H9 (cell line): ENCODE measurements around the gene SRPX. TPM values are rescaled to one million over a fixed set of nuclear protein-coding genes. Genes with fewer than 3 reads are reported as not detected.

Experiments
- DNase-seq: peaks from one replicate; pipeline ENCODE4 v3.0.0-alpha.2; 2017
- H2AFZ ChIP-seq: one replicate; pipeline ENCODE4 v1.6.1; 2013; ENCODE audit warnings: mild to moderate bottlenecking, low read length, control low read depth, moderate library complexity
- H2AK5ac ChIP-seq: 2 replicates; pipeline ENCODE4 v1.6.1; 2013; ENCODE audit warnings: low read length, control low read depth, mixed read lengths; ENCODE audit not compliant: insufficient read length
- H2BK120ac ChIP-seq: one replicate; pipeline ENCODE4 v1.6.1; 2013; ENCODE audit warnings: low read depth, mild to moderate bottlenecking, low read length, control low read depth, inconsistent platforms; ENCODE audit not compliant: poor library complexity, severe bottlenecking
- H2BK12ac ChIP-seq: 2 replicates; pipeline ENCODE4 v1.6.1; 2013; ENCODE audit warnings: low read length, control low read depth, mixed read lengths, low read depth; ENCODE audit not compliant: insufficient read length
- H2BK15ac ChIP-seq: 2 replicates; pipeline ENCODE4 v1.6.1; 2013; ENCODE audit warnings: low read depth, low read length, control low read depth
- H2BK20ac ChIP-seq: one replicate; pipeline ENCODE4 v1.6.1; 2013; ENCODE audit warnings: low read depth, mild to moderate bottlenecking, low read length, control low read depth, inconsistent platforms; ENCODE audit not compliant: poor library complexity, severe bottlenecking
- H2BK5ac ChIP-seq: 2 replicates; pipeline ENCODE4 v1.6.1; 2013; ENCODE audit warnings: low read length, control low read depth, mixed read lengths; ENCODE audit not compliant: insufficient read length
- H3K14ac ChIP-seq: 2 replicates; pipeline ENCODE4 v1.6.1; 2013; ENCODE audit warnings: low read length, control low read depth; ENCODE audit not compliant: insufficient read depth
- H3K18ac ChIP-seq: 2 replicates; pipeline ENCODE4 v1.6.1; 2013; ENCODE audit warnings: low read depth, mild to moderate bottlenecking, mixed read lengths, low read length, control low read depth; ENCODE audit not compliant: insufficient read length
- H3K23ac ChIP-seq: 2 replicates; pipeline ENCODE4 v1.6.1; 2013; ENCODE audit warnings: low read length, control low read depth, mixed read lengths, low read depth; ENCODE audit not compliant: insufficient read length
- H3K23me2 ChIP-seq: 2 replicates; pipeline ENCODE4 v1.6.1; 2013; ENCODE audit warnings: low read depth, mild to moderate bottlenecking, mixed read lengths, low read length, control low read depth; ENCODE audit not compliant: insufficient read length, poor library complexity, severe bottlenecking
- H3K27ac ChIP-seq: 2 replicates; pipeline ENCODE4 v1.5.1; 2013; ENCODE audit warnings: low read length, control low read depth, mixed read lengths, low read depth; ENCODE audit not compliant: insufficient read length
- H3K27me3 ChIP-seq: 2 replicates; pipeline ENCODE4 v1.6.1; 2013; ENCODE audit warnings: low read length, control low read depth, inconsistent platforms; ENCODE audit not compliant: insufficient read depth
- H3K4ac ChIP-seq: 2 replicates; pipeline ENCODE4 v1.6.1; 2013; ENCODE audit warnings: low read depth, mild to moderate bottlenecking, control low read depth, inconsistent platforms, low read length, moderate library complexity
- H3K4me1 ChIP-seq: 2 replicates; pipeline ENCODE4 v1.6.1; 2013; ENCODE audit warnings: low read length, control low read depth, inconsistent platforms; ENCODE audit not compliant: insufficient read depth
- H3K4me2 ChIP-seq: 2 replicates; pipeline ENCODE4 v1.6.1; 2013; ENCODE audit warnings: low read length, control low read depth, mixed read lengths; ENCODE audit not compliant: insufficient read length, insufficient read depth
- H3K56ac ChIP-seq: 2 replicates; pipeline ENCODE4 v1.6.1; 2013; ENCODE audit warnings: low read depth, mild to moderate bottlenecking, mixed read lengths, low read length, control low read depth; ENCODE audit not compliant: insufficient read length
- H3K79me1 ChIP-seq: 2 replicates; pipeline ENCODE4 v1.6.1; 2013; ENCODE audit warnings: low read depth, mild to moderate bottlenecking, moderate library complexity, low read length, control low read depth, inconsistent platforms; ENCODE audit not compliant: insufficient read depth, poor library complexity, severe bottlenecking
- H3K79me2 ChIP-seq: 2 replicates; pipeline ENCODE4 v1.6.1; 2013; ENCODE audit warnings: low read length, control low read depth, inconsistent platforms; ENCODE audit not compliant: insufficient read depth
- H3K9ac ChIP-seq: 2 replicates; pipeline ENCODE4 v1.6.1; 2013; ENCODE audit warnings: low read length, control low read depth, mixed read lengths; ENCODE audit not compliant: insufficient read length; ENCODE audit errors: extremely low read depth
- H3K9me3 ChIP-seq: one replicate; pipeline ENCODE4 v1.6.1; 2013; ENCODE audit warnings: low read depth, low read length, inconsistent platforms; ENCODE audit not compliant: control insufficient read depth
- H3T11ph ChIP-seq: one replicate; pipeline ENCODE4 v1.6.1; 2013; ENCODE audit warnings: mild to moderate bottlenecking, low read length, control low read depth, inconsistent platforms
- H4K20me1 ChIP-seq: one replicate; pipeline ENCODE4 v1.6.1; 2013; ENCODE audit not compliant: control insufficient read depth, insufficient read length, insufficient read depth
- H4K5ac ChIP-seq: 2 replicates; pipeline ENCODE4 v1.6.1; 2013; ENCODE audit warnings: low read depth, mild to moderate bottlenecking, mixed read lengths, low read length, control low read depth; ENCODE audit not compliant: insufficient read length
- H4K8ac ChIP-seq: replicated peaks from 2 replicates; pipeline ENCODE4 v1.6.1; 2013; ENCODE audit warnings: low read length, control low read depth, mixed read lengths, low read depth; ENCODE audit not compliant: insufficient read length
- H4K91ac ChIP-seq: 2 replicates; pipeline ENCODE4 v1.6.1; 2013; ENCODE audit warnings: low read depth, mild to moderate bottlenecking, moderate library complexity, mixed read lengths, low read length, control low read depth; ENCODE audit not compliant: insufficient read length
- H3K27ac Mint-ChIP-seq, 3 experiments: 2 replicates in 2 of 3; 3 replicates in 1 of 3; pipeline ENCODE4 v1.8.0; 2020 to 2021; ENCODE audit warnings: mixed read lengths in 3 of 3, mild to moderate bottlenecking in 1 of 3, moderate library complexity in 1 of 3
- H3K27me3 Mint-ChIP-seq: 2 replicates; pipeline ENCODE4 v1.8.0; 2021; ENCODE audit warnings: low read depth, mild to moderate bottlenecking, moderate library complexity, mixed read lengths
- H3K36me3 Mint-ChIP-seq, 3 experiments: 2 replicates in 2 of 3; 3 replicates in 1 of 3; pipeline ENCODE4 v1.8.0; 2020 to 2021; ENCODE audit warnings: low read depth in 3 of 3, mixed read lengths in 3 of 3; ENCODE audit not compliant: insufficient read depth in 1 of 3
- H3K4me1 Mint-ChIP-seq, 2 experiments: 2 replicates each; pipeline ENCODE4 v1.8.0; 2020; ENCODE audit warnings: mixed read lengths in 2 of 2
- H3K4me3 Mint-ChIP-seq, 2 experiments: 2 replicates in 1 of 2; 3 replicates in 1 of 2; pipeline ENCODE4 v1.8.0; 2020 to 2021; ENCODE audit warnings: mild to moderate bottlenecking in 2 of 2, mixed read lengths in 2 of 2, moderate library complexity in 1 of 2
- H3K9me3 Mint-ChIP-seq, 2 experiments: 2 replicates in 1 of 2; 3 replicates in 1 of 2; pipeline ENCODE4 v1.8.0; 2020; ENCODE audit warnings: mild to moderate bottlenecking in 2 of 2, mixed read lengths in 2 of 2, moderate library complexity in 1 of 2
- whole genome bisulfite sequencing: extraction: QIAGEN DNeasy Blood & Tissue Kit; methylation state at CpG from one replicate; pipeline ENCODE4 v1.1.7; 2013; ENCODE audit warnings: missing lambda C conversion rate, low lambda C conversion rate, mixed read lengths; ENCODE audit not compliant: insufficient read length; ENCODE audit errors: extremely low coverage; 5-methylcytosine and 5-hydroxymethylcytosine counted together
- total RNA-seq: library from RNA; stranded (reverse); gene quantifications from 2 replicates; pipeline ENCODE4 v1.2.1, GENCODE V29; 2021
- TF ChIP-seq, protein P1 (sequence below): fragments of 200-600 bp; sonication (generic); conservative IDR thresholded peaks from 3 replicates; pipeline ENCODE4 v1.8.0; 2021; ENCODE audit warnings: antibody characterized with exemption, mild to moderate bottlenecking

Gene SRPX
- total RNA-seq, 1 experiment from 2014 or later = 2.8 TPM

DNA sequence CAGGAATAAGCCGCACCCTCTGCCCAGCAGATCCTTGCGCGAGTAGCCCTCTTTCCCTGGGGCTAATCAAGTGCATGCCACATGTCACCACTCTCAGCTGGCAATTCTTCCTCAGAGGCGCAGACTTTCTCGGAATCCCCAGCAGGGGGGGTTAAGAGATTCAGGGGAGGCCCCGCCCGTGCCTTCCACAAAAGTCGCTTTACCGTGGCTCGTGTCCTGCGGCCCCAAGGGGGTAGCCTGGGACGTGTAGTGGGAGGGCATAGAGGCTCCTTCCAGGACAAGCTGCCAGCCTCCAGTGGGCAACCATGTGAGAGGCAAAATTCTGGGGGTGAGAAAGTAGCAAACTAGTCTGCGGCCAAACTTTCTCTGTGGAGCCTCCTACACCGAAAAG is 652 bp downstream of the SRPX start:
- no peak overlapping the region for H2BK12ac ChIP-seq
- H3K9me3 Mint-ChIP-seq = peaks cover 65 to 70% of the 10 kb centered on the region in 2 experiments
- peak overlapping the region; percentile 75 for H3K4me2 ChIP-seq
- no peak overlapping the region for H3K14ac ChIP-seq
- H4K5ac ChIP-seq = no peak overlapping the region
- H3K23ac ChIP-seq = no peak overlapping the region
- no peaks in the 10 kb centered on the region for H3K9me3 ChIP-seq
- no peak overlapping the region for H3K9ac ChIP-seq
- TF ChIP-seq, protein P1, sequence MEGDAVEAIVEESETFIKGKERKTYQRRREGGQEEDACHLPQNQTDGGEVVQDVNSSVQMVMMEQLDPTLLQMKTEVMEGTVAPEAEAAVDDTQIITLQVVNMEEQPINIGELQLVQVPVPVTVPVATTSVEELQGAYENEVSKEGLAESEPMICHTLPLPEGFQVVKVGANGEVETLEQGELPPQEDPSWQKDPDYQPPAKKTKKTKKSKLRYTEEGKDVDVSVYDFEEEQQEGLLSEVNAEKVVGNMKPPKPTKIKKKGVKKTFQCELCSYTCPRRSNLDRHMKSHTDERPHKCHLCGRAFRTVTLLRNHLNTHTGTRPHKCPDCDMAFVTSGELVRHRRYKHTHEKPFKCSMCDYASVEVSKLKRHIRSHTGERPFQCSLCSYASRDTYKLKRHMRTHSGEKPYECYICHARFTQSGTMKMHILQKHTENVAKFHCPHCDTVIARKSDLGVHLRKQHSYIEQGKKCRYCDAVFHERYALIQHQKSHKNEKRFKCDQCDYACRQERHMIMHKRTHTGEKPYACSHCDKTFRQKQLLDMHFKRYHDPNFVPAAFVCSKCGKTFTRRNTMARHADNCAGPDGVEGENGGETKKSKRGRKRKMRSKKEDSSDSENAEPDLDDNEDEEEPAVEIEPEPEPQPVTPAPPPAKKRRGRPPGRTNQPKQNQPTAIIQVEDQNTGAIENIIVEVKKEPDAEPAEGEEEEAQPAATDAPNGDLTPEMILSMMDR = peak; percentile 39; the same call in 2 of the 3 replicates
- H2BK120ac ChIP-seq = no peak overlapping the region
- H2BK20ac ChIP-seq = no peak overlapping the region
- H2BK5ac ChIP-seq = no peak overlapping the region
- no peak overlapping the region for H3T11ph ChIP-seq
- H3K23me2 ChIP-seq = peaks cover 10% of the 10 kb centered on the region
- no peak overlapping the region for H2AK5ac ChIP-seq
- no peak overlapping the region for H3K56ac ChIP-seq
- peaks cover 56% of the 10 kb centered on the region for H3K27me3 Mint-ChIP-seq
- H3K4ac ChIP-seq = no peak overlapping the region
- no peaks in the 10 kb centered on the region; a peak in 1 of 7 replicates for H3K36me3 Mint-ChIP-seq
- no peak overlapping the region for H2BK15ac ChIP-seq
- no peaks in the 10 kb centered on the region for H4K20me1 ChIP-seq
- no CpG with 5 or more reads among the region's 14 CpGs for WGBS
- no peaks in the 10 kb centered on the region for H3K79me2 ChIP-seq
- no peak overlapping the region for H2AFZ ChIP-seq
- peak; percentile 46 for DNase-seq
- no peak overlapping the region for H4K8ac ChIP-seq
- peaks cover 13% of the 10 kb centered on the region; the same call in 1 of the 2 replicates for H3K27me3 ChIP-seq
- peaks cover 3 to 11% of the 10 kb centered on the region in 2 experiments; a peak in 3 of 4 replicates for H3K4me1 Mint-ChIP-seq
- H3K18ac ChIP-seq = no peak overlapping the region
- peak overlapping the region; percentile 68 to 81 for H3K4me3 Mint-ChIP-seq
- no peaks in the 10 kb centered on the region for H3K79me1 ChIP-seq
- H3K27ac Mint-ChIP-seq = no peak overlapping the region
- H3K4me1 ChIP-seq = no peaks in the 10 kb centered on the region; the same call in 1 of the 2 replicates
- no peak overlapping the region for H4K91ac ChIP-seq
- no peak overlapping the region for H3K27ac ChIP-seq
